Measurements from ENCODE around the gene FUT6.

- TF ChIP-seq CTCF (IDR thresholded peaks at IDR 0.05): no peak
- peak; percentile 77 to 83 for TF ChIP-seq POLR2A (IDR thresholded peaks at IDR 0.05)
Measured at GRCh38 chr19:5790559-5791520, 48.7 kb downstream of the FUT6 start, which contains the start of gene DUS3L.
